ENCODE data around the gene ETV6.

ETV6 gene

GRCh38 chr12:11923067-11923466 lies 273.6 kb downstream of the ETV6 start:
- DNase-seq (ENCODE audit: low spot score), result no peak

- DNase-seq (ENCODE audit: low spot score), result no peak
Measured at GRCh38 chr12:11927286-11927935, 277.9 kb downstream of the ETV6 start.

GRCh38 chr12:11929714-11930113 lies 280.2 kb downstream of the ETV6 start:
- DNase-seq (ENCODE audit: low spot score), result no peak

- no peak for DNase-seq (ENCODE audit: low spot score)
Measured at GRCh38 chr12:11939223-11939622, 289.7 kb downstream of the ETV6 start.

- no peak for DNase-seq (ENCODE audit: low spot score)
Measured at GRCh38 chr12:11941606-11942337, 292.3 kb downstream of the ETV6 start.

- DNase-seq (ENCODE audit: low spot score), result no peak
Measured at GRCh38 chr12:11943919-11944700, 294.6 kb downstream of the ETV6 start.

Measured in CD4-positive, alpha-beta T cell treated with Interleukin-6 at 100 ng/mL for 8 hours (primary cell).